NCI-H1436 (cell line): Measurements from ENCODE around the gene ANKRD52.
A peak's percentile ranks its signal among the peaks of the same experiment; 100 is the strongest.

Source experiments
- DNase-seq: peaks from one replicate; lab custom pipeline; 2025; lab: John Stamatoyannopoulos, UW

ANKRD52 gene

GRCh38 chr12:56241424-56242303 lies 16.5 kb downstream of the ANKRD52 start:
- no peak for DNase-seq

DNA sequence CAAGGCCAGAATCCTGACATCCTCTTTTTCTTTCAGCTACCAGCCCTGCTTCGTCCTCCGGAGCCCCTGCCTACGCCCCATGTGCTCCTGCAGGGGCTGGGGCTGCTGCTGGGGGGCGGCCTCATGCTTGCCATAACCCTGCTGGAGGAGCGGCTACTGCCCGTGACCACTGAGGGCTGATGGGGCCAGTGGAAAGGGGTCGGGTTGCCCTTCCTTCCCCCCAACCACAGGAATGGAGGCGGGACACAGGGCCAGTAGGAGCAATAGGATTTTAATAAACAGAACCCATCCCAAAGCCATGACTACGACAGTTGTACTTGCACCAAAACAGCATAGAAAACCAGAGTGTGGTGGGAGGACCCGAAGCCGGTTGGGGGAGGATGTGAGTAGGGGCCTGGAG lies 20.6 kb downstream of the ANKRD52 start:
- DNase-seq = no peak

DNA sequence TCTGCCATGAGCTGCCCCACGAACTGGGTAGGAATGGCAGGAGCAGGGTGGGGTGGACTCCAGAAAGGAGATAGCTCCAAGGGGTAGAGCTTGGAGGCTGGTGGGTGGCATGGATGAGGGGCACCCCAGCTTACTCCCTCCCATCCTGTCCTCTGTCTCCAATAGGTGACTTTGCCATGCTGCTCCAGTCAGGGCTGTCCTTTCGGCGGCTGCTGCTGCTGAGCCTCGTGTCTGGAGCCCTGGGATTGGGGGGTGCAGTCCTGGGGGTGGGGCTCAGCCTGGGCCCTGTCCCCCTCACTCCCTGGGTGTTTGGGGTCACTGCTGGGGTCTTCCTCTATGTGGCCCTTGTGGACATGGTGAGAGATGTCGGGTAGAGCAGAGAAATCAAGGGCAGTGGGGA lies 21.2 kb downstream of the ANKRD52 start:
- no peak for DNase-seq

- DNase-seq = no peak
Measured at GRCh38 chr12:56236091-56236490, 22.1 kb downstream of the ANKRD52 start.

DNA sequence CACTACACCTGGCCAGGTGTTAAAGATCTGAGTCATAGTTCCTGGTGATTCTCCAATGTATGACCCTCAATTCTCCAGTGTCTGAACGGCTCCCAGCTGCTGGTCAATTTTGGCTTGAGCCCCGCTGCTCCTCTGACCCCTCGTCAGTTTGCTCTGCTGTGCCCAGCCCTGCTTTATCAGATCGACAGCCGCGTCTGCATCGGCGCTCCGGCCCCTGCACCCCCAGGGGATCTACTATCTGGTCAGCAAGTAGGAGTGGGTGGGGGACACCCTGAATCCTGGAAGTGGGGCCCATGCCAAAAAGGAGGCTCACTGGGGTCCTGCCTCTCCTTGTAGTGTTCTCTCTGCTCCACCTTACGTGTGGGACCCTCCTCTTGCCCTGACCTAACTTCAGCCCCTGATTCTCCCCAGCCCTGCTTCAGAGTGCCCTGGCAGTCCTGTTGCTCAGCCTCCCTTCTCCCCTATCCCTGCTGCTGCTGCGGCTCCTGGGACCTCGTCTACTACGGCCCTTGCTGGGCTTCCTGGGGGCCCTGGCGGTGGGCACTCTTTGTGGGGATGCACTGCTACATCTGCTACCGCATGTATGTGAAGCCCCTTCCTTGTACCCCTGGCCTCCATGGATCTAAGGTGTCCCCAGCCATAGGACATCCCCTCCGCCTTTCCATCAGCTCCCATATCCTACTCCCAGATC lies 23.3 kb downstream of the ANKRD52 start:
- no peak for DNase-seq

DNA sequence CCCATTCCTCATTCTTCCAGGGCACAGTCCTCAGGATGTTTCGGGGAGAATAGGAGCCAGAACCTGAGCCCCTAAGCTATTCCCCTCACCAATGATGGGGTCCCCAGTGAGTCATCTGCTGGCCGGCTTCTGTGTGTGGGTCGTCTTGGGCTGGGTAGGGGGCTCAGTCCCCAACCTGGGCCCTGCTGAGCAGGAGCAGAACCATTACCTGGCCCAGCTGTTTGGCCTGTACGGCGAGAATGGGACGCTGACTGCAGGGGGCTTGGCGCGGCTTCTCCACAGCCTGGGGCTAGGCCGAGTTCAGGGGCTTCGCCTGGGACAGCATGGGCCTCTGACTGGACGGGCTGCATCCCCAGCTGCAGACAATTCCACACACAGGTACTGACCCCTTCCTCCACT lies 27.0 kb downstream of the ANKRD52 start:
- DNase-seq = no peak

- DNase-seq = no peak
Measured at GRCh38 chr12:56230432-56231183, 27.6 kb downstream of the ANKRD52 start.

DNA sequence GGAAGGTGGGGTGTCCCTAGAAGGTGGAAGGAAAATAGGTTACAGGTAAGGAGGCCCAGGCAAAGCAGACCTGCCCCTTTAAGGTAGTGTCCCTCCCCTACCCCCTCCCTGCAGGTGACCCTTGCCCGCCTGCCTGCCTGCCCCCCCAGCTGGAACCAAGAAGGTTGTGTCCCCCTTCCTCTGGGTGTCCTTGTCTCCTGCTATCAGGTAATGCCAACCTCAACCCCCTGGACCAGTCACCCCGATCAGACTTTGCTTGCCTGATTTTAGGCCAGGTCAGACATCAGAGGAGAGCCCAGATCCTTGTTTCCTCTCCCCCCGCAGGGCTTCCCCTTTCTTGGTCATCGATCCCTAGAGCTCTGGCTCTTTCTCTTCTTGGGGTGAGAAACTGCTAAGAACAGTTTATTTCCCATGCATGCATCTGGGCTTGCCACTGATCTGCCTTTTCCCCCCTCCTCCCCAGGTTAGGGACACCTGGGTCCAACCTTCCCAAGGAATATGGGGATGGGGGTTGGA lies 28.2 kb downstream of the ANKRD52 start, which contains the start of gene SLC39A5:
TSS of gene SLC39A5 (plus strand) at position 136 of the 516 bp plus-strand sequence. CDS start 1,224 bp downstream, outside the sequence.
- DNase-seq = no peak

DNA sequence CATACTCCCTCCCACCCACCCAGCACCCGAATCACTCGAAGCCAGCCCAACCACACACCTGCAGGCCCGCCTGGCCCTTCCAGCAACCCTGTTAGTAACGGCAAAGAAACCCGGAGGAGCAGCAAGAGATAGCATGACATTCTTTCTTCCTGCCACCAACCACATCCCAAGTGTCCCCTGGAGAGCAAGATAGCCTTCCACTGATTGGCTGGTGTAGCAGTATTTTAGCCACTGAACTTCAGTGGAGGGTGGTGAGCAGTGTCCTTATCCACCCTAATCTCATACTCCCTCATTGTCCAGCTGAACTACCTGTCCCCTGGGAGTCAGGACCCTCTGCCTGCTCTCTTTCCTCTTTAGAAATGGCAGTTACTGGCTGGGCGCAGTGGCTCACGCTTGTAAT lies 29.1 kb downstream of the ANKRD52 start:
- no peak for DNase-seq

GRCh38 chr12:56224954-56225353 lies 33.2 kb downstream of the ANKRD52 start:
- DNase-seq = no peak

DNA sequence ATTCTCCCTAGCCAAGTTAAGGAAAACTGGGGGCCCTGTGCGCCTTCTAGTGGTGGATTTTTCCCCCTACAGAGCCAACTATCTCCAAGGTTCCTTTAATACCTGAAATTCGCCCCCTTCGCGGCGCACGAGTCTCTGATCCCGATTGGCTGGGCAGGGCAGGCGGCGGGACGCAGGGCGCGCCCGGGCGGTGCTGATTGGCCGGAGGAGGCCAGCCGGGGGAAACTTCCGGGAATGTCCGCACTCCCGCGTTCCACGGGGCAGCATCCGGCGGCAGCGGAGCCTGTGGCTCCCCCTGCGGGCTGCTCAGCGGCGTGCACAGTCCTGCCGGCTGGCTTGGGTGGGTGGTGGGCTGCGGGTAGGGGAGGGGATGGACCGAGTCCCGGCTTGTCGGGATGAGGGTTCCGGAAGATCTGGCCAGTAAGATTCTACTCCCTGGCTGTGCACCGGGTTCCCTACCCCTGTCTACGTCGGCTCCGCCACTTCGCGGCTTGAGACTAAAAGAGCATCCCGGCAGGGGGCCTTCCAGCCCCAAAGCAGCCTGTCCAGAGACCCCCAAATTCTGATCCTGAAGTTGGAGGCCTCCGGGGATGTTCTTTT lies 34.0 kb downstream of the ANKRD52 start, which contains the start of gene NABP2:
TSS of gene NABP2 (plus strand) at position 241 of the 600 bp plus-strand sequence. CDS start 515 bp downstream, outside the sequence.
- peak; percentile 97 for DNase-seq

GRCh38 chr12:56223571-56224101 lies 34.5 kb downstream of the ANKRD52 start:
- no peak for DNase-seq

- DNase-seq = no peak
Measured at GRCh38 chr12:56222531-56222895, 35.7 kb downstream of the ANKRD52 start.

DNA sequence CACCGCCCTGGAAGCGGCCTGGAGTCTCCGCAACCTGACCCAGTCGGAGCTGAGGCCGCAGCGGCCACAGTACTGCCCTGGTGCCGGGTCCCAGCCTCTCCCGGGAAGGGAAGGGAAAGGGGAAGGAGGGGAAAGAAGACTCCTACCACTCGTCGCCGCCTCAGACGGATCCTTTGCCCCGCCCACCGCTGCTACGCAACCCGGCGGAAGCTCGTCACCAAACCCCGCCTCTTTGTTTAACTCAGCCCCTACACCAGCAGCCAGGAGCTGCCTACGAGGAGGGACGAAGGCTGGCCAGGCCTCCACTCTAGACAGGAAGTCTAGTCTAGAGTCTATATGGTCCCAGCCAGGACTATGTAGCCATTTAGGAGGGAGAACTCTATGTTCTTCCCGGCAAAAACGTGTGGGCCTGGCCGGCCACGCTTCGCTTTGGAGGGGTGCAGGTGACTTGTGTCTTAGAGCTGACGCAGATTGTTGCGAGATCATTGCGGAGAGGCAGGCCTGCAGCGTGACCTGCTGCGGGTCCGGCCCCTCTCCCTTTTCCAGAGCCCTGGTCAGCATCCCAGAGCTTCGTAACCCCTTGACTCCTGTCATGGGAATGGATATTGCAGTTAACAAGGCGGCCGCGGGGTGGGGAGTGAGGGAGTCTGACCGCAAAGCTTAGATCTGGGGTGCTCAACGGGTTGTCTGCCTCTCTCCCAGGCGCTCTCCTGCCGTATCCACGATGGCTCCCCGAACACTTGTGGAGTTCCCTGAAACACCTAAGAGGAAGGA lies 36.2 kb downstream of the ANKRD52 start, which contains the start of gene RNF41:
TSS of gene RNF41 (minus strand) at position 166 of the 774 bp plus-strand sequence. CDS start 7,875 bp downstream, outside the sequence.
- peak; percentile 93 for DNase-seq

DNA sequence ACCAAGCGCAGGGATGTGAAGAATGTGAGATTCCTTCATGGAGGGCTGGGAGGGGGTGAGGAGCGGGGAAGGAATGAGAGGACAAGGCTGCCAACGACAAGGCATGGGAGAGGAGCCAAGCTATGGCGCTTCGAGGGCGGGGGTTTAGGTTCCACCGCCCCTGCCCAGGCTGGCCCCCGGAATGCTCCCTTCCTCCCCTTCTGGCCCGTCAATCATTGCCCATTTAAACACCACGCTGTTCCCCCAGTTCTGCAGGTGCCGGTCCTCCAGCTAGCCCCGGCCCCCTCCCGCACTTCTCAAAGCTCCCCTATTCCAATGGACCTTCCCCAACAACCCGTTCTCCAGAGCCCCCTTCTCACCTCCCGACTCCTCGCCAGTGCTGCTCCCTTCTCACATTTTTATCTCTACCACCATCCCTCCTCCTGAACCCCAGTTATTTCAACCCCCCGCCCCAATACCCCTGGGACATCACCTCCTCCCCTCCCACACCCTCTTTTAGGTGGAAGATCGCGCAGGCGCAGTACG lies 36.9 kb downstream of the ANKRD52 start:
- no peak for DNase-seq

DNA sequence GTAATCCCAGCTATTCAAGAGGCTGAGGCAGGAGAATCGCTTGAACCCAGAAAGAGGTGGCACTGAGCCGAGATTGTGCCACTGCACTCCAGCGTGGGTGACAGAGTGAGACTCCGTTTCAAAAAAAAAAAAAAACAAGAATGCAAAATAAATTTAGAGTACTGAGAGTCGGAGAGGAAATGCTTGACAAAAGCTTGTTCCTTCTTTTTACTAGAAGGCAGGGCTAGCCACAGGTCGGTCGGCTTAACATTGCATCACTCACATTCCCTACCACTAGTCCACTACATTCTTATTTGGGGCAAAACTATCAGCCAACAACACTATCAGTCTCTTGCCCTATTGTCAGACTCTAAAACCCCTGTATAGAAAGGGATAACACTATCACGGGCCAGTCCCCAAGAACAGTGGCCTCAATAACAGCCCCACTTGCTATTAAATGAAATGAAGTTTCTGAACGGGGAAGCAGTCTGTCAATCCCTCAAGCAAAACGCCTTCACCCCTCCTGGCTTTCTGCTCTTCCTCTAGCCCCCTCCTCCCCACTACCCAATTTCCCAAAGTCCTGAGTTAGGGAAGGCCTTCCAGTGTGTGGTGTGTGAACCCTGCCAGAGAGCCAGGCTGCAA lies 37.5 kb downstream of the ANKRD52 start:
- DNase-seq = no peak

- DNase-seq = no peak
Measured at GRCh38 chr12:56219840-56220239, 38.3 kb downstream of the ANKRD52 start.

- no peak for DNase-seq
Measured at GRCh38 chr12:56216461-56216860, 41.7 kb downstream of the ANKRD52 start.

- no peak for DNase-seq
Measured at GRCh38 chr12:56213878-56214277, 44.3 kb downstream of the ANKRD52 start.

DNA sequence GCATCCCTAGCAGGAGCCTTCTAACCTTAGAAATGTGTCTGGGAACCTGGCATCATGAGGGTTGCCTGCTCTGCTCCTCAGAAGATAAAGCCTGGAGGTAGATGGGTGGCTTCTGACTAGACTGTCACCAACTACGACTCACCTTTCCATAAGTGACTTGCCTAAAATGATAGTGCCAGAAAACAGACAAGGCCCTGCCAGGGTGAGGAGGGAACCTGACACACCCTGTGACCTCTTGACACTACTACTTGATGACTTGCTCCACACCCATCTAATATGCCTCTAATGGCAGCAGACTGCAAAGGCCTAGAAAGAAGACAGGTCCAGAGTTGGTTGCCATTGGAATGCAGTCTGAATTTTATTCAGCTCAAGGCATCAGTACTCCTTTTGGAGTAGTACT lies 45.8 kb downstream of the ANKRD52 start:
- no peak for DNase-seq
